Measurements from ENCODE around the gene PXDN. TPM values are rescaled to one million over a fixed set of nuclear protein-coding genes. Genes with fewer than 3 reads are reported as not detected.

PXDN gene
- total and polyA plus RNA-seq, 2 of the 13 experiments (the other 11 are each of a cell fraction or from before 2014, with no cell fraction given), result not detected

DNA sequence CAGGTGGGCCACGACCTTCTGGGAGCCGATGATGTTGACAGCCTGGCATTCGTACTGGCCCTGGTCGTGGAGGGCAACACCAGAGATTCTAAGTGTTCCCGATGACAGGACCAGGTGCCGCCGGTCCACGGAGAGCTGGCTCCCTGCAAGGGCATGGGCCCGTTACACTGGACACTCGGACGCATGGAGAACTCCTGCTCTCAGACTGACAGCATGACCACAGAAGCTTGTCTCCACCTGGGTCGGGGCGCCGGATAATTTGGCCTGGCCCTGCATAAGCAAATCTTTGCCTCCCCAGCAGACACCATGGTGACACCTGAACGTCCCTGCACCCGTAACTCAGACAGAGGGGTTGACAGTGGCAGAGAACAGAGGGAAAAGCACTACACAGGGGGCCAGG lies 80.7 kb downstream of the PXDN start:
- Histone ChIP-seq H3K4me3 (replicated peaks in 1 of 3; ENCODE audit: insufficient read depth in 1 of 3, low read depth in 2 of 3, low read length in 3 of 3) (no peak overlapping the region), H3K9me3 (ENCODE audit: low read length) (no peaks in the 10 kb centered on the region), H3K9ac (ENCODE audit: insufficient read depth, low read depth, low read length) (no peak overlapping the region), H3K27ac (ENCODE audit: extremely low read length, insufficient read depth, low read length) (no peak overlapping the region), H3K27me3 (ENCODE audit: control insufficient read depth in 1 of 2, insufficient read depth in 2 of 2, low read length in 2 of 2) (peaks cover 10 to 67% of the 10 kb centered on the region in 2 experiments), H2AFZ (ENCODE audit: low read length) (no peak overlapping the region), H3K79me2 (ENCODE audit: insufficient read depth, low read length) (no peaks in the 10 kb centered on the region), H4K20me1 (ENCODE audit: insufficient read depth, low read length) (no peaks in the 10 kb centered on the region), H3K36me3 (replicated peaks in 1 of 2; ENCODE audit: control insufficient read depth in 1 of 2, insufficient read depth in 2 of 2, low read length in 2 of 2) (no peaks in the 10 kb centered on the region), H3K4me2 (ENCODE audit: low read depth, low read length) (no peak overlapping the region), H3K4me1 (ENCODE audit: insufficient read depth, low read length) (no peaks in the 10 kb centered on the region)
- TF ChIP-seq DNMT3B (CRISPR knock-in tag; conservative IDR thresholded peaks at IDR 0.05) (no peak), CCDC6 (CRISPR knock-in tag; IDR thresholded peaks at IDR 0.05) (no peak), SALL2 (CRISPR knock-in tag; IDR thresholded peaks at IDR 0.05) (no peak), ZMAT3 (CRISPR knock-in tag; conservative IDR thresholded peaks at IDR 0.05) (no peak), MTA1 (CRISPR knock-in tag; IDR thresholded peaks at IDR 0.05; ENCODE audit: borderline replicate concordance) (no peak), ZSCAN20 (CRISPR knock-in tag; IDR thresholded peaks at IDR 0.05; ENCODE audit: borderline replicate concordance) (no peak), SMARCE1 (IDR thresholded peaks at IDR 0.05; ENCODE audit: borderline replicate concordance) (no peak), PAWR (CRISPR knock-in tag; IDR thresholded peaks at IDR 0.05; ENCODE audit: borderline replicate concordance) (no peak), ZNF3 (CRISPR knock-in tag; IDR thresholded peaks at IDR 0.05) (no peak), SAFB2 (CRISPR knock-in tag; IDR thresholded peaks at IDR 0.05; ENCODE audit: borderline replicate concordance, low read depth) (no peak), ZNF792 (CRISPR knock-in tag; IDR thresholded peaks at IDR 0.05) (no peak), ZNF451 (CRISPR knock-in tag; IDR thresholded peaks at IDR 0.05) (no peak)
- TF ChIP-seq, protein P1, sequence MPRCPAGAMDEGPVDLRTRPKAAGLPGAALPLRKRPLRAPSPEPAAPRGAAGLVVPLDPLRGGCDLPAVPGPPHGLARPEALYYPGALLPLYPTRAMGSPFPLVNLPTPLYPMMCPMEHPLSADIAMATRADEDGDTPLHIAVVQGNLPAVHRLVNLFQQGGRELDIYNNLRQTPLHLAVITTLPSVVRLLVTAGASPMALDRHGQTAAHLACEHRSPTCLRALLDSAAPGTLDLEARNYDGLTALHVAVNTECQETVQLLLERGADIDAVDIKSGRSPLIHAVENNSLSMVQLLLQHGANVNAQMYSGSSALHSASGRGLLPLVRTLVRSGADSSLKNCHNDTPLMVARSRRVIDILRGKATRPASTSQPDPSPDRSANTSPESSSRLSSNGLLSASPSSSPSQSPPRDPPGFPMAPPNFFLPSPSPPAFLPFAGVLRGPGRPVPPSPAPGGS (CRISPR knock-in tag; IDR thresholded peaks at IDR 0.05), result no peak
- TF ChIP-seq, protein P2, sequence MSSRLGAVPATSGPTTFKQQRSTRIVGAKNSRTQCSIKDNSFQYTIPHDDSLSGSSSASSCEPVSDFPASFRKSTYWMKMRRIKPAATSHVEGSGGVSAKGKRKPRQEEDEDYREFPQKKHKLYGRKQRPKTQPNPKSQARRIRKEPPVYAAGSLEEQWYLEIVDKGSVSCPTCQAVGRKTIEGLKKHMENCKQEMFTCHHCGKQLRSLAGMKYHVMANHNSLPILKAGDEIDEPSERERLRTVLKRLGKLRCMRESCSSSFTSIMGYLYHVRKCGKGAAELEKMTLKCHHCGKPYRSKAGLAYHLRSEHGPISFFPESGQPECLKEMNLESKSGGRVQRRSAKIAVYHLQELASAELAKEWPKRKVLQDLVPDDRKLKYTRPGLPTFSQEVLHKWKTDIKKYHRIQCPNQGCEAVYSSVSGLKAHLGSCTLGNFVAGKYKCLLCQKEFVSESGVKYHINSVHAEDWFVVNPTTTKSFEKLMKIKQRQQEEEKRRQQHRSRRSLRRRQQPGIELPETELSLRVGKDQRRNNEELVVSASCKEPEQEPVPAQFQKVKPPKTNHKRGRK (CRISPR knock-in tag; IDR thresholded peaks at IDR 0.05), result no peak
- TF ChIP-seq, protein P3, sequence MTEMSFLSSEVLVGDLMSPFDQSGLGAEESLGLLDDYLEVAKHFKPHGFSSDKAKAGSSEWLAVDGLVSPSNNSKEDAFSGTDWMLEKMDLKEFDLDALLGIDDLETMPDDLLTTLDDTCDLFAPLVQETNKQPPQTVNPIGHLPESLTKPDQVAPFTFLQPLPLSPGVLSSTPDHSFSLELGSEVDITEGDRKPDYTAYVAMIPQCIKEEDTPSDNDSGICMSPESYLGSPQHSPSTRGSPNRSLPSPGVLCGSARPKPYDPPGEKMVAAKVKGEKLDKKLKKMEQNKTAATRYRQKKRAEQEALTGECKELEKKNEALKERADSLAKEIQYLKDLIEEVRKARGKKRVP (CRISPR knock-in tag; IDR thresholded peaks at IDR 0.05), result no peak
- TF ChIP-seq, protein P4, sequence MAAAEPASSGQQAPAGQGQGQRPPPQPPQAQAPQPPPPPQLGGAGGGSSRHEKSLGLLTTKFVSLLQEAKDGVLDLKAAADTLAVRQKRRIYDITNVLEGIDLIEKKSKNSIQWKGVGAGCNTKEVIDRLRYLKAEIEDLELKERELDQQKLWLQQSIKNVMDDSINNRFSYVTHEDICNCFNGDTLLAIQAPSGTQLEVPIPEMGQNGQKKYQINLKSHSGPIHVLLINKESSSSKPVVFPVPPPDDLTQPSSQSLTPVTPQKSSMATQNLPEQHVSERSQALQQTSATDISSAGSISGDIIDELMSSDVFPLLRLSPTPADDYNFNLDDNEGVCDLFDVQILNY (CRISPR knock-in tag; conservative IDR thresholded peaks at IDR 0.05), result no peak
- TF ChIP-seq, protein P5, sequence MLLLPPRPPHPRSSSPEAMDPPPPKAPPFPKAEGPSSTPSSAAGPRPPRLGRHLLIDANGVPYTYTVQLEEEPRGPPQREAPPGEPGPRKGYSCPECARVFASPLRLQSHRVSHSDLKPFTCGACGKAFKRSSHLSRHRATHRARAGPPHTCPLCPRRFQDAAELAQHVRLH (CRISPR knock-in tag; IDR thresholded peaks at IDR 0.05; ENCODE audit: borderline replicate concordance, low read depth), result no peak
- TF ChIP-seq, protein P6, sequence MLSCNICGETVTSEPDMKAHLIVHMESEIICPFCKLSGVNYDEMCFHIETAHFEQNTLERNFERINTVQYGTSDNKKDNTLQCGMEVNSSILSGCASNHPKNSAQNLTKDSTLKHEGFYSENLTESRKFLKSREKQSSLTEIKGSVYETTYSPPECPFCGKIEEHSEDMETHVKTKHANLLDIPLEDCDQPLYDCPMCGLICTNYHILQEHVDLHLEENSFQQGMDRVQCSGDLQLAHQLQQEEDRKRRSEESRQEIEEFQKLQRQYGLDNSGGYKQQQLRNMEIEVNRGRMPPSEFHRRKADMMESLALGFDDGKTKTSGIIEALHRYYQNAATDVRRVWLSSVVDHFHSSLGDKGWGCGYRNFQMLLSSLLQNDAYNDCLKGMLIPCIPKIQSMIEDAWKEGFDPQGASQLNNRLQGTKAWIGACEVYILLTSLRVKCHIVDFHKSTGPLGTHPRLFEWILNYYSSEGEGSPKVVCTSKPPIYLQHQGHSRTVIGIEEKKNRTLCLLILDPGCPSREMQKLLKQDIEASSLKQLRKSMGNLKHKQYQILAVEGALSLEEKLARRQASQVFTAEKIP (CRISPR knock-in tag; IDR thresholded peaks at IDR 0.05; ENCODE audit: borderline replicate concordance), result no peak
- ChIA-PET POLR2A (no interaction called here), CTCF (ENCODE audit: low intra/inter-chr PET ratio, low total read pairs) (no interaction called here)
- DNase-seq (ENCODE audit: low spot score) (no peak), ATAC-seq (no peak), FAIRE-seq (no peak)
- BruUV-seq (replicated peaks), result no TSS peak
- 5% methylated on average over 9 of the region's 16 CpGs for WGBS (ENCODE audit: low lambda C conversion rate)
- intact Hi-C loops (cut with micrococcal nuclease; ENCODE audit: unreplicated experiment) (no loop called here), in situ Hi-C loops (cut with HindIII; ENCODE audit: extremely low pct_ligation_motif_present, low pct_unique_long_range_greater_than_20kb) (no loop called here)
